GM12891 (cell line): ENCODE results near the gene COTL1.

Source experiments
- POLR2A ChIP-seq: IDR thresholded peaks from 2 replicates; pipeline ENCODE4 v1.6.1; 2011; ENCODE audit warnings: low read depth, low read length, control low read depth
- TAF1 ChIP-seq: IDR thresholded peaks from 2 replicates; pipeline ENCODE4 v1.6.1; 2011; ENCODE audit warnings: low read depth, low read length, control low read depth

DNA sequence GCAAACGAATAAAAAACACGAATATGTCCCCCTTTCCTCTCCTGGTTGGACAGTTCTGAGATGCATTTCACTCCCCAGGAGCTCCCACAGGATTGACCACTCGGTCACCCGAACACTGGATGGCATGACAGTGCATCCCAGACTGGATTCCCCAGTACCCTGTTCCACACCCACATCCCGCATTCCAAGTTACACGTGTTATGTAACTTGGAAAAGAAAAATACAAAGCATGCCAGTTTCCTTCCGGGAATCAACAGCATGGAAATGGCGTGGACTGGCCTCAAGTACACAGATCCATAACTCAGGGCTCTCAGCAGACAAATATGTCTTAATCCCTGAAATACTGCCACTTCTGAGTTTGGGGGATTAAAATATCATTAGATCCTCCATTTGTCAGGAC is 17.8 kb upstream of the COTL1 start:
- TF ChIP-seq POLR2A (no peak), TAF1 (no peak)
